ENCODE data around the gene ZDHHC20.

The ZDHHC20 gene

GRCh38 chr13:21324803-21325202, 134.3 kb downstream of the ZDHHC20 start:
- ChIA-PET CTCF (interaction anchor here (0.8 kb wide), 1 partner anchor 65 kb away, joined by 4 read pairs; no protein-coding TSS in a partner anchor), POLR2A (no interaction called here)
- Histone ChIP-seq H3K4me3 (ENCODE audit: low read depth, low read length) (no peak overlapping the region), H3K9me3 (ENCODE audit: control insufficient read depth, insufficient read depth, low read depth, low read length) (no peaks in the 10 kb centered on the region), H3K36me3 (ENCODE audit: control insufficient read depth in 2 of 2, insufficient read depth in 1 of 2, low read length in 2 of 2) (no peaks in the 10 kb centered on the region), H3K27ac (ENCODE audit: extremely low read depth, low read depth, low read length) (no peak overlapping the region), H3K4me1 (ENCODE audit: control insufficient read depth, insufficient read depth, low read length) (no peaks in the 10 kb centered on the region)
- TF ChIP-seq ZNF302 (tag by site-specific recombination; IDR thresholded peaks at IDR 0.05; ENCODE audit: low read depth), result no peak
- TF ChIP-seq ZNF629 (tag by site-specific recombination; IDR thresholded peaks at IDR 0.05), result no peak
- no peak for TF ChIP-seq MEIS1 (CRISPR knock-in tag; IDR thresholded peaks at IDR 0.05; ENCODE audit: borderline replicate concordance)
- TF ChIP-seq ZSCAN23 (tag by site-specific recombination; IDR thresholded peaks at IDR 0.05), result no peak
- no peak for TF ChIP-seq ZNF24 (tag by site-specific recombination; IDR thresholded peaks at IDR 0.05)
- no peak for TF ChIP-seq PRDM1 (tag by site-specific recombination; IDR thresholded peaks at IDR 0.05)
- TF ChIP-seq ZNF155 (tag by site-specific recombination; IDR thresholded peaks at IDR 0.05), result no peak
- TF ChIP-seq ZBTB8A (tag by site-specific recombination; IDR thresholded peaks at IDR 0.05), result no peak
- TF ChIP-seq SP7 (tag by site-specific recombination; IDR thresholded peaks at IDR 0.05), result no peak
- TF ChIP-seq GLI4 (tag by site-specific recombination; IDR thresholded peaks at IDR 0.05), result no peak
- TF ChIP-seq ZNF558 (tag by site-specific recombination; IDR thresholded peaks at IDR 0.05), result no peak
- no peak for TF ChIP-seq ZNF114 (tag by site-specific recombination; IDR thresholded peaks at IDR 0.05)
- no peak for TF ChIP-seq ZNF513 (tag by site-specific recombination; IDR thresholded peaks at IDR 0.05)
- TF ChIP-seq ZNF658 (tag by site-specific recombination; IDR thresholded peaks at IDR 0.05), result no peak
- TF ChIP-seq, protein P1, sequence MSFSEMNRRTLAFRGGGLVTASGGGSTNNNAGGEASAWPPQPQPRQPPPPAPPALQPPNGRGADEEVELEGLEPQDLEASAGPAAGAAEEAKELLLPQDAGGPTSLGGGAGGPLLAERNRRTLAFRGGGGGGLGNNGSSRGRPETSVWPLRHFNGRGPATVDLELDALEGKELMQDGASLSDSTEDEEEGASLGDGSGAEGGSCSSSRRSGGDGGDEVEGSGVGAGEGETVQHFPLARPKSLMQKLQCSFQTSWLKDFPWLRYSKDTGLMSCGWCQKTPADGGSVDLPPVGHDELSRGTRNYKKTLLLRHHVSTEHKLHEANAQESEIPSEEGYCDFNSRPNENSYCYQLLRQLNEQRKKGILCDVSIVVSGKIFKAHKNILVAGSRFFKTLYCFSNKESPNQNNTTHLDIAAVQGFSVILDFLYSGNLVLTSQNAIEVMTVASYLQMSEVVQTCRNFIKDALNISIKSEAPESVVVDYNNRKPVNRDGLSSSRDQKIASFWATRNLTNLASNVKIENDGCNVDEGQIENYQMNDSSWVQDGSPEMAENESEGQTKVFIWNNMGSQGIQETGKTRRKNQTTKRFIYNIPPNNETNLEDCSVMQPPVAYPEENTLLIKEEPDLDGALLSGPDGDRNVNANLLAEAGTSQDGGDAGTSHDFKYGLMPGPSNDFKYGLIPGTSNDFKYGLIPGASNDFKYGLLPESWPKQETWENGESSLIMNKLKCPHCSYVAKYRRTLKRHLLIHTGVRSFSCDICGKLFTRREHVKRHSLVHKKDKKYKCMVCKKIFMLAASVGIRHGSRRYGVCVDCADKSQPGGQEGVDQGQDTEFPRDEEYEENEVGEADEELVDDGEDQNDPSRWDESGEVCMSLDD (tag by site-specific recombination; IDR thresholded peaks at IDR 0.05), result no peak
- TF ChIP-seq OVOL3 (tag by site-specific recombination; IDR thresholded peaks at IDR 0.05), result no peak
- no peak for TF ChIP-seq ZNF555 (tag by site-specific recombination; conservative IDR thresholded peaks at IDR 0.05)
- no peak for TF ChIP-seq ZNF121 (tag by site-specific recombination; IDR thresholded peaks at IDR 0.05)
- no peak for TF ChIP-seq ZNF292 (tag by site-specific recombination; IDR thresholded peaks at IDR 0.05; ENCODE audit: borderline replicate concordance, low read depth)
- TF ChIP-seq PRDM4 (tag by site-specific recombination; IDR thresholded peaks at IDR 0.05), result no peak

GRCh38 chr13:21322988-21323387, 136.1 kb downstream of the ZDHHC20 start:
- ChIA-PET CTCF (no interaction called here), POLR2A (no interaction called here)
- Histone ChIP-seq H3K27ac (ENCODE audit: extremely low read depth, low read depth, low read length) (no peak overlapping the region), H3K36me3 (ENCODE audit: control insufficient read depth in 2 of 2, insufficient read depth in 1 of 2, low read length in 2 of 2) (no peaks in the 10 kb centered on the region), H3K4me1 (ENCODE audit: control insufficient read depth, insufficient read depth, low read length) (no peaks in the 10 kb centered on the region), H3K9me3 (ENCODE audit: control insufficient read depth, insufficient read depth, low read depth, low read length) (no peaks in the 10 kb centered on the region), H3K4me3 (ENCODE audit: low read depth, low read length) (no peak overlapping the region)
- TF ChIP-seq ZNF549 (tag by site-specific recombination; IDR thresholded peaks at IDR 0.05), result no peak
- TF ChIP-seq PRDM2 (tag by site-specific recombination; IDR thresholded peaks at IDR 0.05; ENCODE audit: borderline replicate concordance), result no peak
- TF ChIP-seq ZNF510 (tag by site-specific recombination; IDR thresholded peaks at IDR 0.05; ENCODE audit: insufficient replicate concordance), result no peak
- no peak for TF ChIP-seq ZNF529 (tag by site-specific recombination; IDR thresholded peaks at IDR 0.05; ENCODE audit: insufficient replicate concordance)
- TF ChIP-seq EGR2 (tag by site-specific recombination; IDR thresholded peaks at IDR 0.05; ENCODE audit: low read depth), result no peak

Data from HEK293 (cell line).